Endothelial cell of umbilical vein (primary cell): Measurements from ENCODE around the gene CAMK2B. TPM values are rescaled to one million over a fixed set of nuclear protein-coding genes. Genes with fewer than 3 reads are reported as not detected.

Source experiments
- BruUV-seq: library from RNA; stranded (reverse); fragments of 400-500 nt; replicated peaks from 2 replicates; lab custom pipeline; 2021; lab: Mats Ljungman, UMichigan
- CTCF ChIA-PET: fragments of 300-600, 350-600 bp; sonication (Branson Sonifier 250); formaldehyde crosslinking; loops from one replicate; lab custom pipeline; 2021; ENCODE audit warnings: antibody characterized with exemption, inconsistent platforms; lab: Charles Lee
- POLR2A ChIA-PET: fragments of 300-600, 350-600 bp; sonication (Branson Sonifier 250); formaldehyde crosslinking; loops from one replicate; lab custom pipeline; 2021; ENCODE audit warnings: antibody characterized with exemption, inconsistent platforms; lab: Charles Lee
- DNase-seq: peaks from one replicate; pipeline ENCODE4 v3.0.0-alpha.2; 2011; ENCODE audit warnings: low read depth, low spot score
- FAIRE-seq: peaks from 2 replicates; lab custom pipeline; 2011; peaks lifted over from hg19 to GRCh38; lab: Jason Lieb, UNC
- H2AFZ ChIP-seq: 2 replicates; pipeline ENCODE4 v1.6.0; 2012; ENCODE audit warnings: low read depth, low read length, control low read depth, inconsistent platforms
- H3K27ac ChIP-seq: 2 replicates; pipeline ENCODE4 v1.5.1; 2011; ENCODE audit warnings: low read depth, mild to moderate bottlenecking, control low read depth, low read length, moderate library complexity; ENCODE audit not compliant: insufficient read depth
- H3K27me3 ChIP-seq, 2 experiments: 2 replicates each; pipeline versions ENCODE4 v1.6.0 to v1.6.1; 2011; ENCODE audit warnings: low read length in 2 of 2, mixed read lengths in 1 of 2; ENCODE audit not compliant: control insufficient read depth in 2 of 2, insufficient read depth in 2 of 2
- H3K36me3 ChIP-seq, 2 experiments: 2 replicates in 1 of 2; 3 replicates in 1 of 2; pipeline ENCODE4 v1.5.1; 2011; ENCODE audit warnings: low read length in 2 of 2, mild to moderate bottlenecking in 1 of 2, moderate library complexity in 1 of 2; ENCODE audit not compliant: control insufficient read depth in 2 of 2, insufficient read depth in 2 of 2; ENCODE audit errors: extremely low read depth in 1 of 2
- H3K4me1 ChIP-seq: 3 replicates; pipeline ENCODE4 v1.5.1; 2011; ENCODE audit warnings: mild to moderate bottlenecking, low read length; ENCODE audit not compliant: control insufficient read depth, insufficient read depth; ENCODE audit errors: extremely low read depth
- H3K4me2 ChIP-seq: 2 replicates; pipeline ENCODE4 v1.6.1; 2011; ENCODE audit warnings: low read length, control low read depth, mixed read lengths; ENCODE audit not compliant: insufficient read depth
- H3K4me3 ChIP-seq, 3 experiments: fragments of 200-600 bp in 1 of 3; sonication (generic), shearing (Covaris generic) in 1 of 3; replicated peaks in 1 of 3; 2 replicates each; pipeline ENCODE4 v1.5.1; 2011 to 2016; ENCODE audit warnings: control low read depth in 3 of 3, low read length in 3 of 3, mild to moderate bottlenecking in 2 of 3, inconsistent platforms in 1 of 3, low read depth in 1 of 3, moderate library complexity in 1 of 3; ENCODE audit not compliant: insufficient read depth in 1 of 3
- H3K79me2 ChIP-seq: 2 replicates; pipeline ENCODE4 v1.6.0; 2012; ENCODE audit warnings: low read length, inconsistent platforms; ENCODE audit not compliant: control insufficient read depth, insufficient read depth
- H3K9ac ChIP-seq: replicated peaks from 2 replicates; pipeline ENCODE3; 2011; ENCODE audit warnings: low read length, control low read depth; ENCODE audit not compliant: insufficient read depth; ENCODE audit errors: extremely low read depth
- H3K9me1 ChIP-seq: replicated peaks from 3 replicates; pipeline ENCODE4 v1.6.0; 2011; ENCODE audit warnings: mild to moderate bottlenecking, low read length; ENCODE audit not compliant: control insufficient read depth, insufficient read depth; ENCODE audit errors: extremely low read depth
- H3K9me3 ChIP-seq: replicated peaks from 2 replicates; pipeline ENCODE4 v1.5.1; 2012; ENCODE audit warnings: low read length, inconsistent platforms; ENCODE audit not compliant: control insufficient read depth, insufficient read depth
- H4K20me1 ChIP-seq: replicated peaks from 2 replicates; pipeline ENCODE3; 2011; ENCODE audit warnings: mild to moderate bottlenecking, low read length; ENCODE audit not compliant: control insufficient read depth, insufficient read depth; ENCODE audit errors: extremely low read depth
- EZH2 ChIP-seq: IDR thresholded peaks from 2 replicates; pipeline ENCODE4 v1.6.1; 2012; ENCODE audit warnings: borderline replicate concordance, low read depth, mild to moderate bottlenecking, moderate library complexity, low read length, inconsistent platforms; ENCODE audit not compliant: severe bottlenecking
- FOS ChIP-seq: IDR thresholded peaks from 2 replicates; pipeline ENCODE4 v1.6.1; 2011; ENCODE audit warnings: mild to moderate bottlenecking, low read length, moderate library complexity, borderline replicate concordance; ENCODE audit not compliant: insufficient read depth
- GATA2 ChIP-seq: IDR thresholded peaks from 2 replicates; pipeline ENCODE4 v1.7.0; 2011; ENCODE audit warnings: low read depth, mild to moderate bottlenecking, moderate library complexity, mixed read lengths, low read length; ENCODE audit not compliant: insufficient read length, insufficient read depth
- JUN ChIP-seq: IDR thresholded peaks from 2 replicates; pipeline ENCODE4 v1.6.1; 2011; ENCODE audit warnings: borderline replicate concordance, low read depth; ENCODE audit not compliant: insufficient read length, insufficient read depth
- MYC ChIP-seq: IDR thresholded peaks from one replicate; pipeline ENCODE4 v1.6.1; 2011; ENCODE audit warnings: mild to moderate bottlenecking, low read depth, low read length
- POLR2A ChIP-seq: IDR thresholded peaks from 2 replicates; pipeline ENCODE4 v1.6.1; 2012; ENCODE audit warnings: low read depth, mild to moderate bottlenecking, control low read depth, low read length
- POLR2AphosphoS5 ChIP-seq: IDR thresholded peaks from 2 replicates; pipeline ENCODE4 v1.6.1; 2012; ENCODE audit warnings: low read depth, mild to moderate bottlenecking, control low read depth, low read length, moderate library complexity; ENCODE audit not compliant: insufficient read depth
- dilution Hi-C: fragments of 300-500 bp; cut with MboI; formaldehyde crosslinking; loops from one replicate; pipeline ENCODE4 v1.15.0; 2019; ENCODE audit warnings: low sequenced_read_pairs; ENCODE audit not compliant: extremely low pct_ligation_motif_present
- intact Hi-C: fragments of 100-400 bp; cut with micrococcal nuclease; formaldehyde crosslinking; loops from one replicate; pipeline ENCODE4 v1.10.0; 2022
- polyA plus RNA-seq, 4 experiments: library from polyadenylated mRNA; depleted of rRNA in 3 of 4; stranded (reverse) in 3 of 4; unstranded in 1 of 4; fragments of >200 nt; gene quantifications; 2 replicates each; pipeline versions ENCODE4 v1.2.1 to v1.2.3, GENCODE V29; 2011 to 2012; ENCODE audit warnings: missing spikeins in 1 of 4
- total RNA-seq: library from RNA; stranded (reverse); gene quantifications from 2 replicates; pipeline ENCODE4 v1.2.3, GENCODE V29; 2021
- TF ChIP-seq, protein P1 (sequence below), 2 donors: IDR thresholded peaks; 1 replicate in 1 of 2; 2 replicates in 1 of 2; pipeline ENCODE4 v1.5.1; 2011; ENCODE audit warnings: low read length in 2 of 2, mild to moderate bottlenecking in 2 of 2, moderate library complexity in 2 of 2, control low read depth in 1 of 2, inconsistent platforms in 1 of 2, low read depth in 1 of 2; ENCODE audit not compliant: insufficient read depth in 1 of 2; ENCODE audit errors: extremely low read depth in 1 of 2
- TF ChIP-seq, protein P2 (sequence below): IDR thresholded peaks from 2 replicates; pipeline ENCODE4 v1.6.1; 2011; ENCODE audit not compliant: insufficient read depth, insufficient read length

CAMK2B gene
- total and polyA plus RNA-seq, 2 donors (not counting 3 experiments of a cell fraction or from before 2014, with no cell fraction given) = 0.57 to 1.6 TPM

DNA sequence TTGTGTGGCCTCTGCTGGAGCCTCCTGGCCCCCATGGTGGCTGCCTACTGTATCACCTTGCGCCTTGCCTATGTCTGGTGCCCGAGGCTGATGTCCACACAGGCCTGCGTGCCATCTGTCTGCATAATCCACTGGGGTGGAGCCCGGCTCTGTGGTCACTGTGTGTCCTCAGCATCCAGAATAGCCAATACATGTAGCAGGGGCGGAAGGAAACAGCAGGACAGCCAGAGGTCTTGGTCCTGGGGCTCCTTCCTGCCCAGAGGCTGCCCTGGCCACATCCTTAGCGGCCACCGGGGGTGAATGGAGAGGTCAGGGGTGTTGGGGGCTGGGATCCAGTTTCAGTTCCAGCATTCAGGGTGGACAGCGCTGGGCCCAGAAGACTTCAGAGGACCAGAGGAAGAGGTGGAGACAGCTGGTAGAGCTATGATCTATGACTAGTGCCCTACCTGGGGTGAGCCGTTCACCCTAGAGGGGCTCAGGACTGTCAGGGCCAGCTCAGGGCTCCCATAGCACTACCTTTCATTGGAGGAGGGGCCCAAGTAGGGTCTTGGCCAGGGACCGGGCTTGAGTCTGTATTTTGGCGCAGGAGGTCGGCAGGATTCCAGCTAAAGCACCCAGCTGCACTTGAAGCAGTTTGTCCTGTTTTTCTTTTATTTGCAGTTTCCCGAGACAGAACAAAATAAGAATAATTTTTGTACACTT is 108.7 kb downstream of the CAMK2B start:
- Histone ChIP-seq H3K36me3 (peaks cover 0 to 15% of the 10 kb centered on the region in 2 experiments), H3K27ac (no peak overlapping the region), H3K9ac (no peak overlapping the region), H3K9me3 (no peaks in the 10 kb centered on the region), H3K4me3 (no peak overlapping the region), H2AFZ (no peak overlapping the region), H3K27me3 (no peaks in the 10 kb centered on the region), H3K9me1 (no peaks in the 10 kb centered on the region), H3K79me2 (no peaks in the 10 kb centered on the region), H3K4me1 (no peaks in the 10 kb centered on the region), H3K4me2 (no peak overlapping the region), H4K20me1 (no peaks in the 10 kb centered on the region)
- intact Hi-C loops (no loop called here), dilution Hi-C loops (no loop called here)
- no peak for FAIRE-seq
- DNase-seq = no peak
- BruUV-seq = no TSS peak
- ChIA-PET POLR2A (no interaction called here), CTCF (interaction anchor here (1.0 kb wide), 1 partner anchor 348 kb away, joined by 5 read pairs; no protein-coding TSS in a partner anchor)
- TF ChIP-seq EZH2 (no peak), POLR2AphosphoS5 (no peak), FOS (no peak), GATA2 (no peak), MYC (no peak), POLR2A (no peak), JUN (no peak)
- TF ChIP-seq, protein P1, sequence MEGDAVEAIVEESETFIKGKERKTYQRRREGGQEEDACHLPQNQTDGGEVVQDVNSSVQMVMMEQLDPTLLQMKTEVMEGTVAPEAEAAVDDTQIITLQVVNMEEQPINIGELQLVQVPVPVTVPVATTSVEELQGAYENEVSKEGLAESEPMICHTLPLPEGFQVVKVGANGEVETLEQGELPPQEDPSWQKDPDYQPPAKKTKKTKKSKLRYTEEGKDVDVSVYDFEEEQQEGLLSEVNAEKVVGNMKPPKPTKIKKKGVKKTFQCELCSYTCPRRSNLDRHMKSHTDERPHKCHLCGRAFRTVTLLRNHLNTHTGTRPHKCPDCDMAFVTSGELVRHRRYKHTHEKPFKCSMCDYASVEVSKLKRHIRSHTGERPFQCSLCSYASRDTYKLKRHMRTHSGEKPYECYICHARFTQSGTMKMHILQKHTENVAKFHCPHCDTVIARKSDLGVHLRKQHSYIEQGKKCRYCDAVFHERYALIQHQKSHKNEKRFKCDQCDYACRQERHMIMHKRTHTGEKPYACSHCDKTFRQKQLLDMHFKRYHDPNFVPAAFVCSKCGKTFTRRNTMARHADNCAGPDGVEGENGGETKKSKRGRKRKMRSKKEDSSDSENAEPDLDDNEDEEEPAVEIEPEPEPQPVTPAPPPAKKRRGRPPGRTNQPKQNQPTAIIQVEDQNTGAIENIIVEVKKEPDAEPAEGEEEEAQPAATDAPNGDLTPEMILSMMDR (IDR thresholded peaks at IDR 0.05; ENCODE audit: extremely low read depth in 1 of 2, insufficient read depth in 1 of 2, low read depth in 1 of 2, low read length in 2 of 2) = no peak
- TF ChIP-seq, protein P2, sequence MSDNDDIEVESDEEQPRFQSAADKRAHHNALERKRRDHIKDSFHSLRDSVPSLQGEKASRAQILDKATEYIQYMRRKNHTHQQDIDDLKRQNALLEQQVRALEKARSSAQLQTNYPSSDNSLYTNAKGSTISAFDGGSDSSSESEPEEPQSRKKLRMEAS = no peak
